Endothelial cell of umbilical vein (primary cell): ENCODE data around the gene WSB1. TPM values are rescaled to one million over a fixed set of nuclear protein-coding genes. Genes with fewer than 3 reads are reported as not detected.

ENCODE experiments used
- BruUV-seq: library from RNA; stranded (reverse); fragments of 400-500 nt; replicated peaks from 2 replicates; lab custom pipeline; 2021; lab: Mats Ljungman, UMichigan
- CTCF ChIA-PET: fragments of 300-600, 350-600 bp; sonication (Branson Sonifier 250); formaldehyde crosslinking; loops from one replicate; lab custom pipeline; 2021; ENCODE audit warnings: antibody characterized with exemption, inconsistent platforms; lab: Charles Lee
- POLR2A ChIA-PET: fragments of 300-600, 350-600 bp; sonication (Branson Sonifier 250); formaldehyde crosslinking; loops from one replicate; lab custom pipeline; 2021; ENCODE audit warnings: antibody characterized with exemption, inconsistent platforms; lab: Charles Lee
- DNase-seq: peaks from one replicate; pipeline ENCODE4 v3.0.0-alpha.2; 2011; ENCODE audit warnings: low read depth, low spot score
- FAIRE-seq: peaks from 2 replicates; lab custom pipeline; 2011; peaks lifted over from hg19 to GRCh38; lab: Jason Lieb, UNC
- H2AFZ ChIP-seq: 2 replicates; pipeline ENCODE4 v1.6.0; 2012; ENCODE audit warnings: low read depth, low read length, control low read depth, inconsistent platforms
- H3K27ac ChIP-seq: 2 replicates; pipeline ENCODE4 v1.5.1; 2011; ENCODE audit warnings: low read depth, mild to moderate bottlenecking, control low read depth, low read length, moderate library complexity; ENCODE audit not compliant: insufficient read depth
- H3K27me3 ChIP-seq, 2 experiments: 2 replicates each; pipeline versions ENCODE4 v1.6.0 to v1.6.1; 2011; ENCODE audit warnings: low read length in 2 of 2, mixed read lengths in 1 of 2; ENCODE audit not compliant: control insufficient read depth in 2 of 2, insufficient read depth in 2 of 2
- H3K36me3 ChIP-seq, 2 experiments: 2 replicates in 1 of 2; 3 replicates in 1 of 2; pipeline ENCODE4 v1.5.1; 2011; ENCODE audit warnings: low read length in 2 of 2, mild to moderate bottlenecking in 1 of 2, moderate library complexity in 1 of 2; ENCODE audit not compliant: control insufficient read depth in 2 of 2, insufficient read depth in 2 of 2; ENCODE audit errors: extremely low read depth in 1 of 2
- H3K4me1 ChIP-seq: 3 replicates; pipeline ENCODE4 v1.5.1; 2011; ENCODE audit warnings: mild to moderate bottlenecking, low read length; ENCODE audit not compliant: control insufficient read depth, insufficient read depth; ENCODE audit errors: extremely low read depth
- H3K4me2 ChIP-seq: 2 replicates; pipeline ENCODE4 v1.6.1; 2011; ENCODE audit warnings: low read length, control low read depth, mixed read lengths; ENCODE audit not compliant: insufficient read depth
- H3K4me3 ChIP-seq, 3 experiments: fragments of 200-600 bp in 1 of 3; sonication (generic), shearing (Covaris generic) in 1 of 3; replicated peaks in 1 of 3; 2 replicates each; pipeline ENCODE4 v1.5.1; 2011 to 2016; ENCODE audit warnings: control low read depth in 3 of 3, low read length in 3 of 3, mild to moderate bottlenecking in 2 of 3, inconsistent platforms in 1 of 3, low read depth in 1 of 3, moderate library complexity in 1 of 3; ENCODE audit not compliant: insufficient read depth in 1 of 3
- H3K79me2 ChIP-seq: 2 replicates; pipeline ENCODE4 v1.6.0; 2012; ENCODE audit warnings: low read length, inconsistent platforms; ENCODE audit not compliant: control insufficient read depth, insufficient read depth
- H3K9ac ChIP-seq: replicated peaks from 2 replicates; pipeline ENCODE3; 2011; ENCODE audit warnings: low read length, control low read depth; ENCODE audit not compliant: insufficient read depth; ENCODE audit errors: extremely low read depth
- H3K9me1 ChIP-seq: replicated peaks from 3 replicates; pipeline ENCODE4 v1.6.0; 2011; ENCODE audit warnings: mild to moderate bottlenecking, low read length; ENCODE audit not compliant: control insufficient read depth, insufficient read depth; ENCODE audit errors: extremely low read depth
- H3K9me3 ChIP-seq: replicated peaks from 2 replicates; pipeline ENCODE4 v1.5.1; 2012; ENCODE audit warnings: low read length, inconsistent platforms; ENCODE audit not compliant: control insufficient read depth, insufficient read depth
- H4K20me1 ChIP-seq: replicated peaks from 2 replicates; pipeline ENCODE3; 2011; ENCODE audit warnings: mild to moderate bottlenecking, low read length; ENCODE audit not compliant: control insufficient read depth, insufficient read depth; ENCODE audit errors: extremely low read depth
- CTCF ChIP-seq, 2 donors: IDR thresholded peaks; 1 replicate in 1 of 2; 2 replicates in 1 of 2; pipeline ENCODE4 v1.5.1; 2011; ENCODE audit warnings: low read length in 2 of 2, mild to moderate bottlenecking in 2 of 2, moderate library complexity in 2 of 2, control low read depth in 1 of 2, inconsistent platforms in 1 of 2, low read depth in 1 of 2; ENCODE audit not compliant: insufficient read depth in 1 of 2; ENCODE audit errors: extremely low read depth in 1 of 2
- EZH2 ChIP-seq: IDR thresholded peaks from 2 replicates; pipeline ENCODE4 v1.6.1; 2012; ENCODE audit warnings: borderline replicate concordance, low read depth, mild to moderate bottlenecking, moderate library complexity, low read length, inconsistent platforms; ENCODE audit not compliant: severe bottlenecking
- FOS ChIP-seq: IDR thresholded peaks from 2 replicates; pipeline ENCODE4 v1.6.1; 2011; ENCODE audit warnings: mild to moderate bottlenecking, low read length, moderate library complexity, borderline replicate concordance; ENCODE audit not compliant: insufficient read depth
- GATA2 ChIP-seq: IDR thresholded peaks from 2 replicates; pipeline ENCODE4 v1.7.0; 2011; ENCODE audit warnings: low read depth, mild to moderate bottlenecking, moderate library complexity, mixed read lengths, low read length; ENCODE audit not compliant: insufficient read length, insufficient read depth
- JUN ChIP-seq: IDR thresholded peaks from 2 replicates; pipeline ENCODE4 v1.6.1; 2011; ENCODE audit warnings: borderline replicate concordance, low read depth; ENCODE audit not compliant: insufficient read length, insufficient read depth
- MAX ChIP-seq: IDR thresholded peaks from 2 replicates; pipeline ENCODE4 v1.6.1; 2011; ENCODE audit not compliant: insufficient read depth, insufficient read length
- MYC ChIP-seq: IDR thresholded peaks from one replicate; pipeline ENCODE4 v1.6.1; 2011; ENCODE audit warnings: mild to moderate bottlenecking, low read depth, low read length
- POLR2A ChIP-seq: IDR thresholded peaks from 2 replicates; pipeline ENCODE4 v1.6.1; 2012; ENCODE audit warnings: low read depth, mild to moderate bottlenecking, control low read depth, low read length
- POLR2AphosphoS5 ChIP-seq: IDR thresholded peaks from 2 replicates; pipeline ENCODE4 v1.6.1; 2012; ENCODE audit warnings: low read depth, mild to moderate bottlenecking, control low read depth, low read length, moderate library complexity; ENCODE audit not compliant: insufficient read depth
- dilution Hi-C: fragments of 300-500 bp; cut with MboI; formaldehyde crosslinking; loops from one replicate; pipeline ENCODE4 v1.15.0; 2019; ENCODE audit warnings: low sequenced_read_pairs; ENCODE audit not compliant: extremely low pct_ligation_motif_present
- intact Hi-C: fragments of 100-400 bp; cut with micrococcal nuclease; formaldehyde crosslinking; loops from one replicate; pipeline ENCODE4 v1.10.0; 2022
- polyA plus RNA-seq, 4 experiments: library from polyadenylated mRNA; depleted of rRNA in 3 of 4; stranded (reverse) in 3 of 4; unstranded in 1 of 4; fragments of >200 nt; gene quantifications; 2 replicates each; pipeline versions ENCODE4 v1.2.1 to v1.2.3, GENCODE V29; 2011 to 2012; ENCODE audit warnings: missing spikeins in 1 of 4
- total RNA-seq: library from RNA; stranded (reverse); gene quantifications from 2 replicates; pipeline ENCODE4 v1.2.3, GENCODE V29; 2021

Gene WSB1
- total and polyA plus RNA-seq, 2 donors (not counting 3 experiments of a cell fraction or from before 2014, with no cell fraction given) = 471 to 736 TPM

GRCh38 chr17:27281438-27281837 is 12.5 kb upstream of the WSB1 start:
- FAIRE-seq (no peak), DNase-seq (no peak)
- no peak overlapping the region for H3K4me3 ChIP-seq
- H3K4me1 ChIP-seq = peaks cover 30% of the 10 kb centered on the region
- POLR2A ChIA-PET = interaction anchor here (1.1 kb wide), 1 partner anchor 13 kb away, joined by 3 read pairs; no protein-coding TSS in a partner anchor
- no TSS peak for BruUV-seq
- TF ChIP-seq JUN (no peak), FOS (no peak), CTCF (IDR thresholded peaks at IDR 0.05; ENCODE audit: extremely low read depth in 1 of 2, insufficient read depth in 1 of 2, low read depth in 1 of 2, low read length in 2 of 2) (no peak), EZH2 (no peak)
- dilution Hi-C loops = no loop called here
- H3K27me3 ChIP-seq = no peaks in the 10 kb centered on the region
- no peak overlapping the region for H3K9ac ChIP-seq
- no peaks in the 10 kb centered on the region for H3K9me3 ChIP-seq
- H3K79me2 ChIP-seq = no peaks in the 10 kb centered on the region
- no peaks in the 10 kb centered on the region for H4K20me1 ChIP-seq
- H3K9me1 ChIP-seq = no peaks in the 10 kb centered on the region
- CTCF ChIA-PET = interaction anchor here (0.9 to 1.6 kb wide), 2 partner anchors 16 to 45 kb away, joined by 4 read pairs; no protein-coding TSS in a partner anchor
- no peak overlapping the region for H3K4me2 ChIP-seq
- no peaks in the 10 kb centered on the region for H3K36me3 ChIP-seq
- intact Hi-C loops = no loop called here
- no peak overlapping the region for H3K27ac ChIP-seq
- H2AFZ ChIP-seq = no peak overlapping the region

- Histone ChIP-seq H4K20me1 (no peaks in the 10 kb centered on the region), H3K9ac (no peak overlapping the region), H3K27me3 (no peaks in the 10 kb centered on the region), H3K36me3 (no peaks in the 10 kb centered on the region), H3K4me3 (no peak overlapping the region), H3K79me2 (no peaks in the 10 kb centered on the region), H3K4me1 (peaks cover 30% of the 10 kb centered on the region), H3K4me2 (no peak overlapping the region), H2AFZ (no peak overlapping the region), H3K9me1 (no peaks in the 10 kb centered on the region), H3K9me3 (no peaks in the 10 kb centered on the region), H3K27ac (no peak overlapping the region)
- no TSS peak for BruUV-seq
- TF ChIP-seq POLR2AphosphoS5 (no peak), MYC (no peak), POLR2A (no peak), JUN (no peak), EZH2 (no peak), MAX (no peak), FOS (no peak), GATA2 (no peak), CTCF (IDR thresholded peaks at IDR 0.05; ENCODE audit: extremely low read depth in 1 of 2, insufficient read depth in 1 of 2, low read depth in 1 of 2, low read length in 2 of 2) (no peak)
- intact Hi-C loops (no loop called here), dilution Hi-C loops (no loop called here)
- CTCF ChIA-PET = interaction anchor here (0.9 to 1.6 kb wide), 3 partner anchors 13 to 45 kb away, joined by 4 read pairs; no protein-coding TSS in a partner anchor
- DNase-seq (no peak), FAIRE-seq (no peak)
- POLR2A ChIA-PET = interaction anchor here (1.1 kb wide), 1 partner anchor 13 kb away, joined by 3 read pairs; no protein-coding TSS in a partner anchor
Observed at GRCh38 chr17:27282054-27282551, 11.8 kb upstream of the WSB1 start.
